Fibroblast of pulmonary artery (primary cell): ENCODE measurements around the gene PPP2R3B.

Source experiments
- DNase-seq: peaks from one replicate; pipeline ENCODE4 v3.0.0-alpha.2; 2010; ENCODE audit warnings: low read depth
- H3K4me3 ChIP-seq: replicated peaks from 2 replicates; pipeline ENCODE4 v1.5.1; 2011; ENCODE audit warnings: low read depth, mild to moderate bottlenecking, control low read depth, low read length, moderate library complexity
- TF ChIP-seq, protein P1 (sequence below): IDR thresholded peaks from 2 replicates; pipeline ENCODE4 v1.5.1; 2011; ENCODE audit warnings: mild to moderate bottlenecking, control low read depth, low read length, inconsistent platforms; ENCODE audit errors: missing control alignments

PPP2R3B gene

DNA sequence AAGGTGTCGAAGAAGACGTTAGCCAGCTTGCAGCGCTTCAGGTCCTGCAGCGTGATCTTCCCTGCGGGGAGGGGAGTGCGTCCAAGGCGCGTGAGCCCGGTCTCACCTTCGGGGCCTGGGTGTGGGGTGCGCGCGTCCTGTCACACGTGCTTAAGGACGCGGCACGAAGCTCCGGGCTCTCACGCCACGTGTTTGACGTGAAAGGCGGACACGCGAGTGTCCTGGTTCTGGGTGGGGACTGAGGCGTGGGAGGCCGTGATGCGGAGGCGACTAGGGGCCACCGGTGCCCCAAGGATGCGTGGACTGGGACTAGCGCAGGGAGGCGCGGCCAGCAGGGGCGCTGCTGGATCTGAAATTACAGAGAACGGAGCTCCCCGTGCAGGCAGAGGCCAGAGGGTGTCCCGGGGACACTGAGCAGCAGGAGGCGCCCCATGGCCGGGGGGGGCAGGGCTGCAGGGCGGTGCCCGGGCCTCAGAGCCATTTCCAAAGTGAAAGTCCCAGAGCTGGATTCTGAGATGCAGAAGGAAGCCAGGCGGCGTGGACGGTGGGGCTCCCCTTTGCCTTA is 47.8 kb downstream of the PPP2R3B start:
- no peak for DNase-seq
- TF ChIP-seq, protein P1, sequence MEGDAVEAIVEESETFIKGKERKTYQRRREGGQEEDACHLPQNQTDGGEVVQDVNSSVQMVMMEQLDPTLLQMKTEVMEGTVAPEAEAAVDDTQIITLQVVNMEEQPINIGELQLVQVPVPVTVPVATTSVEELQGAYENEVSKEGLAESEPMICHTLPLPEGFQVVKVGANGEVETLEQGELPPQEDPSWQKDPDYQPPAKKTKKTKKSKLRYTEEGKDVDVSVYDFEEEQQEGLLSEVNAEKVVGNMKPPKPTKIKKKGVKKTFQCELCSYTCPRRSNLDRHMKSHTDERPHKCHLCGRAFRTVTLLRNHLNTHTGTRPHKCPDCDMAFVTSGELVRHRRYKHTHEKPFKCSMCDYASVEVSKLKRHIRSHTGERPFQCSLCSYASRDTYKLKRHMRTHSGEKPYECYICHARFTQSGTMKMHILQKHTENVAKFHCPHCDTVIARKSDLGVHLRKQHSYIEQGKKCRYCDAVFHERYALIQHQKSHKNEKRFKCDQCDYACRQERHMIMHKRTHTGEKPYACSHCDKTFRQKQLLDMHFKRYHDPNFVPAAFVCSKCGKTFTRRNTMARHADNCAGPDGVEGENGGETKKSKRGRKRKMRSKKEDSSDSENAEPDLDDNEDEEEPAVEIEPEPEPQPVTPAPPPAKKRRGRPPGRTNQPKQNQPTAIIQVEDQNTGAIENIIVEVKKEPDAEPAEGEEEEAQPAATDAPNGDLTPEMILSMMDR = no peak
- H3K4me3 ChIP-seq = no peak overlapping the region

DNA sequence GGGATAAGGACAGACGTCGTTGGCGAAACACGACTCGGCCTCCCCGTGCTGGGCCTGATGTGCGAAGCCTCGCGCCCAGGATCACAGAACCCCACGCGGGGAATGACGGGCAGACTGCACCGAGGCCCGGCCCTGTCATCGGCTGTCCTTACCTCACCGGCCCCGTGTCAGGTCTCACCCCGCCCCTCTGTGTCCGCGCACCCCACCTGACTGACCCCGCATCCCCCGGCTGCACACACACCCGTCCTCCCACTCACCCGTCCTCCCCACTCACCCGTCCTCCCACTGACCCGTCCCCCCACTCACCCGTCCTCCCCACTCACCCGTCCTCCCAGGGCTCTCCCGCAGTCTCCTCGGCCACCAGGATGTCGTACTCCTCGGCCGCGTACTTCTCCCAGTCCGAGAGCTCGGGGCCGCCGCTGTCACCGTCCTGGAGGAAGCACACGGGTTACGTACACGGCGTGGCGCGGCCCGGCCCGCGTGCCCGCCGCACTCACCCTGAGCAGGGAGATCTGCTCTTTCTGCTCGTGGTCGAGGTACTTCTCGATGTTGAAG is 48.3 kb downstream of the PPP2R3B start:
- TF ChIP-seq, protein P1 = no peak
- H3K4me3 ChIP-seq = no peak overlapping the region

DNA sequence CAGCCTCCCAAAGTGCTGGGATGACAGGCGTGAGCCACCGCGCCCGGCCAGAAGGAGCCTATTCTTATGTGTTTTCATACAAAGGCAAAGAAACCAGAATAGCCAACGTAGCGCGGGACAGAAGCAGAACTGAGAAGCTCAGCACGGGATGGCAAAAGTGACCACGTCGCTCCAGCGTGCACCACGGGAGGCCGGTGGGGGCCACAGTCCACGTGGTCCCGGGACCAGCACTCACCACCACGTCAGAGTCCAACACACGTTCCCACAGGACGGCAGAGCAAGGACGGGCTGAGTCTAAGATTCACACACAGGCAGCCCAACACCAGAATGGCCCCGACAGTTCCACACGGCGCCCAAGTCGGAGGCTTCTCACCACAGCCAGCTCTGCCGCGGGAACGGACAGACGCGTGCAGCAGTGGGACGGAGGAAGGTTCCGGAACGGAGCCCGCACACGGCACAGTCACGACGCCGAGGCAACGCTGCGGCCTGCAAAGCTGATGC is 49.3 kb downstream of the PPP2R3B start:
- DNase-seq = no peak

More for the DNA sequence above, 48.3 kb downstream of the PPP2R3B start:
- no peak for DNase-seq

DNA sequence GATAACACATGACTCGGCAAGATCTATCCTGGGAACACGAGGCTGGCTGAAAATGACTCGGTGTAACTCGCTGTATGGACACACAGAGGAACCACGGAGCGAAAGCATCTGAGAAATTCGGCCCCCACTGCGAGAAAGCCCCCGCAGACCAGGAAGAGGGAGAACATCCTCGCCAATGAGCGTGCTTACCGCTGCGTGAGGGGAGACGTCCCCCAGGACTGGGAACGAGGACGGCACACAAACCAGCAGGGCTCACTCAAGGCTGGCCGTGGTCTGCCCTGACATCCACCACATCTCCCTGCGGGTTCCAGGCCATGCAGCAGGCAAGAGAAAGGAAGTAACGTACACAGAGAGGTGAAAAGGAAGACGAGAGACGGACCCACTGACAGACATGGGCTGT is 50.5 kb downstream of the PPP2R3B start:
- TF ChIP-seq, protein P1 = no peak
- H3K4me3 ChIP-seq = no peak overlapping the region
- DNase-seq = no peak

More for the DNA sequence above, 49.3 kb downstream of the PPP2R3B start:
- no peak overlapping the region for H3K4me3 ChIP-seq
- TF ChIP-seq, protein P1 = no peak

DNA sequence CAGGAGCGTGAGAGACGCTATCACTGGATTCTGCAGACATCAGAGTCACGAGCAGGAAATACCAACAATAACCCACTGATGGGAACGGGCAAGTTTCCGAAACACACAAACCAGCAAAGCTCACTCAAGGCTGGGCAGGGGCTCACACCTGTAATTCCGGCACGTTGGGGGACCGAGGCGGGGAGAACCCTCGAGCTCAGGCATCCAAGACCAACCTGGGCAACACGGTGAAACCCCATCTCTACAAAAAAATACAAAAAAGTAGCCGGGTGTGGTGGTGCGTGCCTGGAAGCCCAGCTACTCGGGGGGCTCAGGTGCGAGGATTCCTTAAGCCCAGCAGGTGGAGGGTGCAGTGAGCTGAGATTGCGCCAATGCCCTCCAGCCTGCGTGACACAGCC is 51.0 kb downstream of the PPP2R3B start:
- H3K4me3 ChIP-seq = no peak overlapping the region
- no peak for DNase-seq
- TF ChIP-seq, protein P1 = no peak

DNA sequence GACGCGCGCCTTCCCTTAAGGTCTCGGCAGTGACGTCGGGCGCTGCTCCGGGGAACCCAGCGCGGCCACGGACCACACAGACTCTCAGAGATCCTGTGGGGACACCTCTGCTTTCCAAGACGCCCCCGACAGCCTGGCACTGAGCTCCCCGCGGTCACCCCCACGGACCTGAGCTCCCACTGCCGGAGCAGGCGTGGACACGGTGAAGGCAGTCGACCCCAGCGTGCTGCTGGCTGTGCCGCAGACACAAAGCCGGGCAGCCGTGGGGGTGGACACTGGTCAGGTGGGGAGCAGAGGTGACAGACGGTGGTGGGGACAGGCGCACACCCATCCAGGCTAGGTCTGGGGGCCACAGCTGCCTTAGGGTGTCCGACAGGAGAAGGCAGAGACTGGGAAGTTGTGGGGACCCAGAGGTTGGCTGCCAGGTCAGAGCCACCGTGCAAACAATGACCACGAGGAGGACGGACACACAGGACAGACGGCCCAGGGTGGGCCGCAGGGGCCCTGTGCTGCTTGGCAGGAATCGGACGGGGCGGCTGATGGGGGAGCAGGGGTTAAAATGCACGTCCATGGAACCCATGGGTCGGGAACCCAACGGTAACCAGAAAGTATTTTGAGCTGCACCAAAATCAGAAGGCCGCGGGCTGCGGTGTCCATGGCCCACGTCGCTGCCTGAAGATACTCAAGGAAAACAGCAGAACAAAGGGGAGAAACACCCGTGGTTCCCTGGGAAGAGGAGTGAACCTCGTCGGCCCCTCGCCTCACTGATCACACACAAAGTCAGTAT is 51.5 kb downstream of the PPP2R3B start:
- H3K4me3 ChIP-seq = no peak overlapping the region
- no peak for DNase-seq
- TF ChIP-seq, protein P1 = no peak
